GM12878 (cell line): ENCODE measurements around the gene KIR2DL3. TPM values are rescaled to one million over a fixed set of nuclear protein-coding genes. Genes with fewer than 3 reads are reported as not detected.

ENCODE experiments used
- ATAC-seq: fragments of 200-7000 bp; cut with Tn5 transposase; 3 replicates; pipeline ENCODE4 v1.9.1; 2020; ENCODE audit warnings: mild to moderate bottlenecking, moderate library complexity
- BruUV-seq: library from RNA; stranded (reverse); fragments of 400-500 nt; replicated peaks from 2 replicates; lab custom pipeline; 2021; lab: Mats Ljungman, UMichigan
- CTCF ChIA-PET: fragments of 300-600 bp; sonication (Branson Sonifier 250); formaldehyde crosslinking; extraction: SDS; loops from one replicate; lab custom pipeline; 2021; ENCODE audit warnings: inconsistent platforms; lab: Yijun Ruan, JAX
- POLR2A ChIA-PET: fragments of 350-600 bp; formaldehyde crosslinking; extraction: SDS; loops from one replicate; lab custom pipeline; 2021; ENCODE audit warnings: inconsistent platforms; lab: Charles Lee
- RAD21 ChIA-PET: fragments of 300-600 bp; sonication (Branson Sonifier 250); formaldehyde crosslinking; loops from one replicate; lab custom pipeline; 2023; ENCODE audit warnings: antibody characterized with exemption; ENCODE audit not compliant: unreplicated experiment; lab: Charles Lee
- SMC1A ChIA-PET: fragments of 300-600 bp; sonication (Branson Sonifier 250); formaldehyde crosslinking; loops from one replicate; lab custom pipeline; 2023; ENCODE audit not compliant: unreplicated experiment, uncharacterized antibody; lab: Charles Lee
- DNase-seq: peaks from one replicate; pipeline ENCODE4 v3.0.0-alpha.2; 2011; ENCODE audit warnings: low read depth, low spot score
- FAIRE-seq: peaks from 3 replicates; lab custom pipeline; 2011; peaks lifted over from hg19 to GRCh38; lab: Jason Lieb, UNC
- H2AFZ ChIP-seq: 2 replicates; pipeline ENCODE4 v1.6.0; 2011; ENCODE audit warnings: low read depth, low read length, control low read depth; ENCODE audit not compliant: control insufficient read depth
- H3K27ac ChIP-seq: 2 replicates; pipeline ENCODE4 v1.5.1; 2011; ENCODE audit warnings: control low read depth; ENCODE audit not compliant: control insufficient read depth, insufficient read depth
- H3K27me3 ChIP-seq, 2 experiments: replicated peaks in 1 of 2; 2 replicates each; pipeline versions ENCODE4 v1.6.0 to v1.6.1; 2011; ENCODE audit warnings: low read length in 1 of 2; ENCODE audit not compliant: control insufficient read depth in 2 of 2, insufficient read depth in 2 of 2
- H3K36me3 ChIP-seq, 2 experiments: 2 replicates each; pipeline ENCODE4 v1.5.1; 2011; ENCODE audit warnings: low read length in 1 of 2; ENCODE audit not compliant: control insufficient read depth in 2 of 2, insufficient read depth in 2 of 2
- H3K4me1 ChIP-seq: 2 replicates; pipeline ENCODE4 v1.6.1; 2011; ENCODE audit warnings: mild to moderate bottlenecking, low read length, moderate library complexity, mixed read lengths; ENCODE audit not compliant: control insufficient read depth, insufficient read depth
- H3K4me2 ChIP-seq: 2 replicates; pipeline ENCODE4 v1.6.0; 2011; ENCODE audit warnings: control low read depth; ENCODE audit not compliant: control insufficient read depth, insufficient read depth
- H3K4me3 ChIP-seq: fragments of 200-600 bp; sonication (generic); 2 replicates; pipeline ENCODE4 v1.5.1; 2016
- H3K79me2 ChIP-seq: 2 replicates; pipeline ENCODE4 v1.6.0; 2011; ENCODE audit warnings: low read length; ENCODE audit not compliant: control insufficient read depth, insufficient read depth
- H3K9ac ChIP-seq: 2 replicates; pipeline ENCODE4 v1.8.0; 2011; ENCODE audit warnings: low read length, control low read depth, mixed read lengths; ENCODE audit not compliant: control insufficient read depth, insufficient read depth
- H3K9me3 ChIP-seq: replicated peaks from 3 replicates; pipeline ENCODE4 v1.5.1; 2011; ENCODE audit warnings: mild to moderate bottlenecking, low read length; ENCODE audit not compliant: control insufficient read depth, insufficient read depth
- H4K20me1 ChIP-seq: 2 replicates; pipeline ENCODE4 v1.6.0; 2011; ENCODE audit not compliant: control insufficient read depth, insufficient read depth
- BACH1 ChIP-seq: fragments of 450-650 bp; IDR thresholded peaks from 2 replicates; pipeline ENCODE4 v1.6.1; 2017; ENCODE audit warnings: mild to moderate bottlenecking, borderline replicate concordance
- CREM ChIP-seq: IDR thresholded peaks from 2 replicates; pipeline ENCODE4 v1.6.1; 2014; ENCODE audit warnings: antibody characterized with exemption, low read depth
- CTCF ChIP-seq, 3 experiments: IDR thresholded peaks in 2 of 3; conservative IDR thresholded peaks in 1 of 3; 2 replicates each; pipeline ENCODE4 v1.5.1; 2011; ENCODE audit warnings: low read depth in 3 of 3, low read length in 3 of 3, mild to moderate bottlenecking in 3 of 3, control low read depth in 2 of 3, moderate library complexity in 2 of 3, inconsistent platforms in 1 of 3, mixed read lengths in 1 of 3; ENCODE audit not compliant: control insufficient read depth in 2 of 3, insufficient read depth in 1 of 3; ENCODE audit errors: extremely low read depth in 1 of 3
- CUX1 ChIP-seq: IDR thresholded peaks from 2 replicates; pipeline ENCODE4 v1.6.1; 2012; ENCODE audit warnings: improper control_type of control experiment, low read depth, low read length; ENCODE audit not compliant: insufficient replicate concordance
- HDGF ChIP-seq: fragments of 450-650 bp; IDR thresholded peaks from 2 replicates; pipeline ENCODE4 v1.6.1; 2016; ENCODE audit warnings: antibody characterized with exemption
- NR2C2 ChIP-seq: IDR thresholded peaks from 2 replicates; pipeline ENCODE4 v1.6.1; 2011; ENCODE audit warnings: borderline replicate concordance, low read depth; ENCODE audit not compliant: control insufficient read depth, insufficient read length
- PAX8 ChIP-seq: fragments of 450-650 bp; IDR thresholded peaks from 2 replicates; pipeline ENCODE4 v1.6.1; 2017; ENCODE audit warnings: mild to moderate bottlenecking, moderate library complexity
- RCOR1 ChIP-seq: conservative IDR thresholded peaks from 2 replicates; pipeline ENCODE4 v1.6.1; 2012; ENCODE audit warnings: low read depth, low read length, improper control_type of control experiment
- WGBS: methylation state at CpG from one replicate; pipeline ENCODE4 v1.1.6; 2016; ENCODE audit warnings: low lambda C conversion rate; ENCODE audit not compliant: insufficient replicate concordance, insufficient coverage; ENCODE audit errors: missing lambda C conversion rate; 5-methylcytosine and 5-hydroxymethylcytosine counted together
- in situ Hi-C: fragments of 300-500 bp; cut with MboI; formaldehyde crosslinking; loops from 9 replicates; pipeline ENCODE4 v1.14.3; 2018; ENCODE audit warnings: mixed read lengths
- intact Hi-C: fragments of 100-400 bp; cut with micrococcal nuclease; formaldehyde crosslinking; loops from one replicate; pipeline ENCODE4 v1.14.2; 2022; ENCODE audit not compliant: unreplicated experiment
- polyA plus RNA-seq, 11 experiments: library from polyadenylated mRNA; depleted of rRNA in 4 of 11; unstranded in 6 of 11; stranded (reverse) in 5 of 11; fragments of >200 nt; fragmentation: Nextera tagmentation in 4 of 11; fragmentation: Illumina TruSeq in 1 of 11; extraction: Ambion mirVana in 4 of 11; extraction: Trizol in 1 of 11; gene quantifications; 1 replicate in 1 of 11; 2 replicates in 10 of 11; pipeline versions ENCODE4 v1.2.1 to v1.2.3, GENCODE V29; 2011 to 2016; ENCODE audit warnings: inconsistent platforms in 2 of 11, missing spikeins in 2 of 11, low read depth in 1 of 11
- total RNA-seq, 4 experiments: library from RNA; depleted of rRNA in 3 of 4; stranded (reverse); fragments of >200 nt in 3 of 4; fragmentation: Illumina TruSeq in 1 of 4; extraction: Trizol in 1 of 4; gene quantifications; 2 replicates each; pipeline versions ENCODE4 v1.2.1 to v1.2.3, GENCODE V29; 2013 to 2021

The KIR2DL3 gene
- total and polyA plus RNA-seq, 10 of the 15 experiments (the other 5 are each of a cell fraction or from before 2014, with no cell fraction given): 0.45 TPM; not detected in 9

GRCh38 chr19:54738715-54739114 is 402 bp downstream of the KIR2DL3 start:
- Histone ChIP-seq H3K4me3 (no peak overlapping the region), H3K4me1 (no peaks in the 10 kb centered on the region), H3K36me3 (no peaks in the 10 kb centered on the region), H3K79me2 (no peaks in the 10 kb centered on the region), H3K4me2 (no peak overlapping the region), H3K27me3 (no peaks in the 10 kb centered on the region), H4K20me1 (no peaks in the 10 kb centered on the region), H3K9me3 (no peaks in the 10 kb centered on the region), H3K9ac (no peak overlapping the region), H2AFZ (no peak overlapping the region), H3K27ac (no peak overlapping the region)
- no peak for ATAC-seq
- no peak for DNase-seq
- RAD21 ChIA-PET: no interaction called here
- SMC1A ChIA-PET: no interaction called here
- no peak for TF ChIP-seq HDGF
- no peak for TF ChIP-seq PAX8
- no peak for TF ChIP-seq BACH1
- BruUV-seq: no TSS peak
- CTCF ChIA-PET: no interaction called here
- 24% methylated on average over 1 of the region's 1 CpG for WGBS
- intact Hi-C loops: loop anchor here (2.0 kb wide), 1 partner anchor 110 kb away; no protein-coding TSS in a partner anchor
- POLR2A ChIA-PET: no interaction called here
- FAIRE-seq: no peak
- in situ Hi-C loops: loop anchor here (5.0 kb wide), 1 partner anchor 109 kb away; no protein-coding TSS in a partner anchor

GRCh38 chr19:54739587-54740497 is 1.5 kb downstream of the KIR2DL3 start:
- in situ Hi-C loops: loop anchor here (5.0 kb wide), 1 partner anchor 107 kb away; no protein-coding TSS in a partner anchor
- Histone ChIP-seq H3K4me2 (no peak overlapping the region), H3K27me3 (no peaks in the 10 kb centered on the region), H3K4me1 (no peaks in the 10 kb centered on the region), H3K27ac (no peak overlapping the region), H3K4me3 (no peak overlapping the region), H3K9me3 (no peaks in the 10 kb centered on the region), H3K79me2 (no peaks in the 10 kb centered on the region), H4K20me1 (no peaks in the 10 kb centered on the region), H2AFZ (no peak overlapping the region), H3K36me3 (no peaks in the 10 kb centered on the region), H3K9ac (no peak overlapping the region)
- no peak for FAIRE-seq
- 28% methylated on average over 13 of the region's 13 CpGs for WGBS
- intact Hi-C loops: loop anchor here (2.0 kb wide), 1 partner anchor 109 kb away; no protein-coding TSS in a partner anchor
- ChIA-PET RAD21 (no interaction called here), SMC1A (no interaction called here), POLR2A (no interaction called here), CTCF (no interaction called here)
- no peak for ATAC-seq
- no TSS peak for BruUV-seq
- no peak for DNase-seq
- TF ChIP-seq CUX1: no peak
- TF ChIP-seq CTCF (IDR thresholded peaks at IDR 0.05 in 2 of 3, conservative IDR thresholded peaks at IDR 0.05 in 1 of 3; ENCODE audit: control insufficient read depth in 2 of 3, extremely low read depth in 1 of 3, insufficient read depth in 1 of 3, low read depth in 3 of 3, low read length in 3 of 3): no peak
- TF ChIP-seq NR2C2: no peak
- TF ChIP-seq CREM: no peak
- no peak for TF ChIP-seq RCOR1
